ENCODE data around the gene SMG7.

GRCh38 chr1:183484254-183484653 is 12.0 kb downstream of the SMG7 start:
- TF ChIP-seq CTCF (IDR thresholded peaks at IDR 0.05; ENCODE audit: low read depth, low read length, poor library complexity, severe bottlenecking) (no peak), EZH2phosphoT487 (IDR thresholded peaks at IDR 0.05; ENCODE audit: borderline replicate concordance, low read length) (no peak)
